IPS-11a (cell line): ENCODE data around the gene GNE.
"Not testable (repeated sequence)": the region's sequence is repeated elsewhere in the genome, so short reads cannot be mapped to it uniquely, and the experiment has no call there.

Source experiments
- H3K4me3 ChIP-seq: one replicate; pipeline ENCODE4 v1.5.1; 2013; ENCODE audit warnings: low read depth, low read length, control low read depth

The GNE gene, protein sequence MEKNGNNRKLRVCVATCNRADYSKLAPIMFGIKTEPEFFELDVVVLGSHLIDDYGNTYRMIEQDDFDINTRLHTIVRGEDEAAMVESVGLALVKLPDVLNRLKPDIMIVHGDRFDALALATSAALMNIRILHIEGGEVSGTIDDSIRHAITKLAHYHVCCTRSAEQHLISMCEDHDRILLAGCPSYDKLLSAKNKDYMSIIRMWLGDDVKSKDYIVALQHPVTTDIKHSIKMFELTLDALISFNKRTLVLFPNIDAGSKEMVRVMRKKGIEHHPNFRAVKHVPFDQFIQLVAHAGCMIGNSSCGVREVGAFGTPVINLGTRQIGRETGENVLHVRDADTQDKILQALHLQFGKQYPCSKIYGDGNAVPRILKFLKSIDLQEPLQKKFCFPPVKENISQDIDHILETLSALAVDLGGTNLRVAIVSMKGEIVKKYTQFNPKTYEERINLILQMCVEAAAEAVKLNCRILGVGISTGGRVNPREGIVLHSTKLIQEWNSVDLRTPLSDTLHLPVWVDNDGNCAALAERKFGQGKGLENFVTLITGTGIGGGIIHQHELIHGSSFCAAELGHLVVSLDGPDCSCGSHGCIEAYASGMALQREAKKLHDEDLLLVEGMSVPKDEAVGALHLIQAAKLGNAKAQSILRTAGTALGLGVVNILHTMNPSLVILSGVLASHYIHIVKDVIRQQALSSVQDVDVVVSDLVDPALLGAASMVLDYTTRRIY

GRCh38 chr9:36258208-36258995 is at the start of gene GNE:
TSS of gene GNE (minus strand) at chr9:36258448. CDS start at chr9:36249355, 9,093 bp downstream.
- peak within 1 kb of the TSS; percentile 68 for H3K4me3 ChIP-seq

DNA sequence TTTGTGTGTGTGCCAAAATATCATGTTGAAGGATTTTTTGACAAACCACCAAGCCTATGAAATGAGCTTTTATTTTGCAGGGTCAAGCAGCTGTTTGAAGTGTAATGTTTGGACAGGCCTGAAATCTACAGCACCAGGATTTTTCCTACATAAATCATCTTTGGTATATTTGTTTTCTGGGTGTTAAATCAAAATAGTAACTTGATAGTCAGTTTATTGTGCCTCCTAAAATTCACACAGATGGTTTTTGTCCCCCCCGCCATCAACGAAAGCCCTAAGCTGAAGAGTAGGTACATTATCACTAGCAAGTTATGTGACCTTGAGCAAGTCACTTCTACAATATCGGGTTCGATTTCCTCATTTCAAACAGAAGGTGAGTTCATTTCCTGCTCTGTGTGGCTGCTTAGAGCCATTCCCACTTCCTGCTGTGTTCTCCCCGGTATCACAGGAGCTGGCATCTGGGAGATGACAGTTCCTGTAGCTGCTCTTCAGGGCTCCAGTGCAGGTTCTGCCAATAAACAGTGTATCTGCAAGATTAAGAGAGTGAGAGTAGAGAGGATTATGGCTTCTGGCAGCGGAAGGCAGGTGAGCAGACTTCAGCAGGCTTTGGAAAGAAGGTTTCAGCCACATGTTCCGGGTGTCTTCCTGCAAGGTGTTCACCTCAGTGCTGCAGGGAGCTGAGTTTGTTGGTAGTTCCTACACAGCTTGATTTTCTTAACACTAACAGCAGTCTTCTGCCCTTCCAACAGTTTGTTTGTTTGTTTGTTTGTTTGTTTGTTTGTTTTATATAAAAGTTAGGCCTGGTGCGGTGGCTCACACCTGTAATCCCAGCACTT is 48.4 kb upstream of the GNE start:
- no peak overlapping the region for H3K4me3 ChIP-seq

DNA sequence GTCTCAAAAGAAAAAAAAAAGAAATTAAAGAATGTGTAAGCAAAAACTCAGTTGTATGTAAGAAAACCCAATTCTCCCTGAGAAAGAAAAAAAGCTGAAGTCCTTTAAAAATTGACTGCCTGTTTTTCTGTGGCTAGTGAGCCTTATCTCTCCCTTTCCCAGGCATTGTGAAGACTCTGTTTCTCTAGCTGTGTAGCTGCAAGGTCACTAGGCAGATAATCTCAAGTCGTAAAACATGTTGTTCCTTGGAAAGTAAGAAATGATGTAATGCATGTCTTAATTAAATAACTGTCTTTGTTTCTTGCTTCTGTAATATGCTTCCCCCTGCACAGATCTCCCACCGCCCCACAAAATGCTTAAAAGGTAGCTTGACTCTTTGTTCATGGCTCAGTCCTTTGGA is 46.1 kb upstream of the GNE start:
- not testable (repeated sequence) for H3K4me3 ChIP-seq

DNA sequence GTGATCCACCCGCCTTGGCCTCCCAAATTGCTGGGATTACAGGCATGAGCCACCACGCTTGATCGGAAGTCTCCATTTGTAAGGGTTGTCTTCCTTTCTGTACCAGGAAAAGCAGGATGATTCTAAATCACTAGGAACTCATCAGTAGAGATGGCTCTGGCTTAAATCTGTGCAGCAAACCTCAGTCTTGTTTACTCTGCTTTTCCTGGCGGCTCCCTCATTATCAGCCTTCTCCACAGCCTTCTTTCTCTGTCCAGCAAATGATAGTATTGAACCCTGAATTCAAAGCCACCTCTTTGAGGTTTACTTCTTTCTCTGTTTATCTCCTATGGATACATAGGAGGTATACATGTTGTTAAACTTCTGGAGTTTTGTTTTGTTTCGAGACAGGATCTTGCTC is 43.0 kb upstream of the GNE start:
- no peak overlapping the region for H3K4me3 ChIP-seq

DNA sequence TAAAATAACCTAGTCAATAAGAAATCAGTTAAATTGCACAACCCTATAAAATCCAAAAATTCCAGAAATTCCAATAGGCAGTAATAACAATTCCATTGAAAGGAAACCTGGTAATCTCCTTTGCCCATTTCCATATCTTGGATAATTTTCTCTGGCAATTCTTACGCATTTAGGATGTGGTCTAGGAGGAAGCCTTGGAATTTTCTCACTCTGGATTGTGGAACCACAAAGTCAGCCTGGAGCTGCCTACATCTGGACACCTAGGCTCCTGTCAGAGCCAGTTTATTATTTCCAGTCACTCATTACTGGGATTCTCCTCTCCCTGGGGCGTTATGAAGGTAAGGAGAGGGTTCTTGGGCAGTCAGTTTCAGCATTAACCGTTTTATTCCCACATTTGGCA is 40.3 kb upstream of the GNE start:
- no peak overlapping the region for H3K4me3 ChIP-seq

- no peak overlapping the region for H3K4me3 ChIP-seq
Observed at GRCh38 chr9:36297798-36298197, 39.5 kb upstream of the GNE start.

DNA sequence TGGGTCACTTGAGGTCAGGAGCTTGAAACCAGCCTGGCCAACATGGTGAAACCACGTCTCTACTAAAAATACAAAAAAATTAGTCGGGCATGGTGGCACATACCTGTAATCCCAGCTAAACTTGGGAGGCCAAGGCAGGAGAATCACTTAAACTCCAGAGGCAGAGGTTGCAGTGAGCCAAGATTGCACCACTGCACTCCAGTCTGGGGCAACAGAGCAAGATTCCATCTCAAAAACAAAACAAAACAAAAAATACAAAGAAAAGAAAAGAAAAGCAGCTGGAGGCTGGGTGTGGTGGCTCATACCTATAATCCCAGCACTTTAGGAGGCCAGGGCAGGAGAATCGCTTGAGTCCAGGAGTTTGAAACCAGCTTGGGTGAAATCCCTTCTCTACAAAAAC is 36.7 kb upstream of the GNE start:
- H3K4me3 ChIP-seq: not testable (repeated sequence)

GRCh38 chr9:36293918-36294317 is 35.7 kb upstream of the GNE start:
- no peak overlapping the region for H3K4me3 ChIP-seq

GRCh38 chr9:36293171-36293570 is 34.9 kb upstream of the GNE start:
- no peak overlapping the region for H3K4me3 ChIP-seq

GRCh38 chr9:36292641-36293040 is 34.4 kb upstream of the GNE start:
- H3K4me3 ChIP-seq: no peak overlapping the region

- H3K4me3 ChIP-seq: no peak overlapping the region
Observed at GRCh38 chr9:36290996-36291395, 32.7 kb upstream of the GNE start.

- no peak overlapping the region for H3K4me3 ChIP-seq
Observed at GRCh38 chr9:36289836-36290435, 31.7 kb upstream of the GNE start.

GRCh38 chr9:36288070-36288469 is 29.8 kb upstream of the GNE start:
- no peak overlapping the region for H3K4me3 ChIP-seq

GRCh38 chr9:36286388-36286787 is 28.1 kb upstream of the GNE start:
- H3K4me3 ChIP-seq: no peak overlapping the region

GRCh38 chr9:36284226-36284625 is 26.0 kb upstream of the GNE start:
- H3K4me3 ChIP-seq: no peak overlapping the region

GRCh38 chr9:36282275-36282674 is 24.0 kb upstream of the GNE start:
- no peak overlapping the region for H3K4me3 ChIP-seq

- H3K4me3 ChIP-seq: no peak overlapping the region
Observed at GRCh38 chr9:36280989-36281388, 22.7 kb upstream of the GNE start.

DNA sequence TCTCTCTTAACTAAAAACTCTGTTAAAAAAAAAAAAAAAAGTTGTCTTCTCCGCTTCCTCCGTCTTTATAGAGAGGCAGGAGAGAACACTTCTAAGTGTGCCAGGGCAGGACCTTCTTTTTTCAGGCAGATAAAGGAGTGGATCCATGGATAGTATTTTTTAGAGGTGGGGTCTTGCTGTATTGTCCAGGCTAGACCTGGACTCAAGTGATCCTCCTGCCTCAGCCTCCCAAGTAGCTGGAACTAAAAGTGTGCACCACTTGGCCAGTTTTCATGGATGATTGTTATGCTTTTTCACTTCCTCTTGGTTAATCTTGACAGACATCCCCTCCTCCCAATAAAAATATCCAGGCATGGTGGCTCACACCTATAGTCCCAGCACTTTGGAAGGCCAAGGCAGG is 20.0 kb upstream of the GNE start:
- H3K4me3 ChIP-seq: no peak overlapping the region

GRCh38 chr9:36276781-36277181 is 18.5 kb upstream of the GNE start:
- no peak overlapping the region for H3K4me3 ChIP-seq

GRCh38 chr9:36276254-36276653 is 18.0 kb upstream of the GNE start:
- no peak overlapping the region for H3K4me3 ChIP-seq
